C4-2B (cell line): ENCODE results near the gene EVC.

Experiments used
- ZFX ChIP-seq: fragments of 450-650 bp; IDR thresholded peaks from 2 replicates; pipeline ENCODE4 v1.6.1; 2017
- TF ChIP-seq, protein P1 (sequence below): fragments of 450-650 bp; conservative IDR thresholded peaks from 2 replicates; pipeline ENCODE4 v1.5.1; 2017; ENCODE audit warnings: mild to moderate bottlenecking

DNA sequence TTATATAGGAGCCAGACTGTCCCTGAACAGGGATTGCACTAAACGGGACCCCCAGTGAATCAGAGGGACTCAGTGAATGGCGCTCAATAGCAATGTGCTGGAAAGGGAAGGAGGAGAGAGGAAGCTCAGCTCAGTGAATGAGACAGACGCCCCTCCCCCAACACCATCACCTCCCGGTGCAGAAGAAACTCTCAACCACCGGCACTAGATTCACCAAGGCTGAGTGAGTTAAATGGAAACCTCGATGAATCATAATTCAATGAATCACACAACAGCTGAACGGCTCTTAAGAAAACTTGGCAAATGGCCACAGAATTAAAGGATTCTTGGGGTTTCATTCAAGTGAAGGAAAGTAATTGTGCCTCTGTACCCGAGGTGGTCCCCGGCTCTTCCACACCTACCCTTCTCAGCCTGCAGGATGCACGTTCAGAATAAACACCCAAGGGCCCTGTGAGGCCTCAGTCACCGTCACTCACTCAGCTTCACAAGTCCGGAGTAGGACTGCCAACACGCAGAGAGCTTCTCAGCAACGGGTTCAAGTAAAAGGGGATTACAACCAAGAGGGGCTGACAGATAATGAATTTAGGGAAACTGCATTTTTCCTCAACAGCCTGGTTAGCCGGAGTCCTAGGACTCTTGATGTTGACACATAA, 152.6 kb downstream of the EVC start:
- no peak for TF ChIP-seq ZFX
- TF ChIP-seq, protein P1, sequence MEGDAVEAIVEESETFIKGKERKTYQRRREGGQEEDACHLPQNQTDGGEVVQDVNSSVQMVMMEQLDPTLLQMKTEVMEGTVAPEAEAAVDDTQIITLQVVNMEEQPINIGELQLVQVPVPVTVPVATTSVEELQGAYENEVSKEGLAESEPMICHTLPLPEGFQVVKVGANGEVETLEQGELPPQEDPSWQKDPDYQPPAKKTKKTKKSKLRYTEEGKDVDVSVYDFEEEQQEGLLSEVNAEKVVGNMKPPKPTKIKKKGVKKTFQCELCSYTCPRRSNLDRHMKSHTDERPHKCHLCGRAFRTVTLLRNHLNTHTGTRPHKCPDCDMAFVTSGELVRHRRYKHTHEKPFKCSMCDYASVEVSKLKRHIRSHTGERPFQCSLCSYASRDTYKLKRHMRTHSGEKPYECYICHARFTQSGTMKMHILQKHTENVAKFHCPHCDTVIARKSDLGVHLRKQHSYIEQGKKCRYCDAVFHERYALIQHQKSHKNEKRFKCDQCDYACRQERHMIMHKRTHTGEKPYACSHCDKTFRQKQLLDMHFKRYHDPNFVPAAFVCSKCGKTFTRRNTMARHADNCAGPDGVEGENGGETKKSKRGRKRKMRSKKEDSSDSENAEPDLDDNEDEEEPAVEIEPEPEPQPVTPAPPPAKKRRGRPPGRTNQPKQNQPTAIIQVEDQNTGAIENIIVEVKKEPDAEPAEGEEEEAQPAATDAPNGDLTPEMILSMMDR = no peak
